Measurements from ENCODE around the gene ARID4A. TPM values are rescaled to one million over a fixed set of nuclear protein-coding genes. Genes with fewer than 3 reads are reported as not detected.

ARID4A gene
- total and polyA plus RNA-seq, 9 of the 15 experiments (the other 6 are each of a cell fraction or from before 2014, with no cell fraction given) = 2.4 to 11.5 (median 8.7) TPM

GRCh38 chr14:58298477-58299400 lies at the start of gene ARID4A (continued):
- TF ChIP-seq ARID3A (IDR thresholded peaks at IDR 0.05; ENCODE audit: borderline replicate concordance, low read depth, low read length) (no peak), PRMT5 (CRISPR knock-in tag; IDR thresholded peaks at IDR 0.05) (no peak), ETV1 (tag; conservative IDR thresholded peaks at IDR 0.05; ENCODE audit: low read depth) (no peak), GABPA (tag; conservative IDR thresholded peaks at IDR 0.05; ENCODE audit: low read depth) (no peak), ARID2 (IDR thresholded peaks at IDR 0.05) (no peak), ZBTB34 (CRISPR knock-in tag; IDR thresholded peaks at IDR 0.05) (no peak), SIN3A (IDR thresholded peaks at IDR 0.05; ENCODE audit: borderline replicate concordance in 2 of 2, control insufficient read depth in 1 of 2, low read depth in 2 of 2, low read length in 2 of 2) (peak; percentile 11 to 70; a peak in 3 of 4 replicates), POLR3G (IDR thresholded peaks at IDR 0.05; ENCODE audit: extremely low read depth, insufficient read length, insufficient replicate concordance) (no peak), ATF4 (CRISPR knock-in tag; IDR thresholded peaks at IDR 0.05) (no peak), SMARCC2 (IDR thresholded peaks at IDR 0.05; ENCODE audit: low read depth) (no peak), RAD21 (CRISPR knock-in tag; conservative IDR thresholded peaks at IDR 0.05 in 1 of 2, IDR thresholded peaks at IDR 0.05 in 1 of 2) (no peak), NFATC3 (IDR thresholded peaks at IDR 0.05) (no peak)
